Peyer's patch (tissue), 4 donors: ENCODE results near the gene SLC22A23. TPM values are rescaled to one million over a fixed set of nuclear protein-coding genes. Genes with fewer than 3 reads are reported as not detected.

Experiments used
- DNase-seq, 3 donors: peaks; one replicate each; pipeline ENCODE4 v3.0.0-alpha.2; 2017 to 2019
- H3K27ac ChIP-seq, 4 donors: fragments of 200-600 bp; sonication (generic); one replicate each; pipeline ENCODE4 v1.5.1; 2016 to 2019
- H3K27me3 ChIP-seq, 2 donors: fragments of 200-600 bp; sonication (generic); one replicate each; pipeline ENCODE4 v1.5.1; 2019
- H3K36me3 ChIP-seq, 3 donors: fragments of 200-600 bp; sonication (generic); one replicate each; pipeline ENCODE4 v1.5.1; 2016 to 2019
- H3K4me1 ChIP-seq, 4 donors: fragments of 200-600 bp; sonication (generic); one replicate each; pipeline ENCODE4 v1.5.1; 2016 to 2019
- H3K4me3 ChIP-seq, 4 donors: fragments of 200-600 bp; sonication (generic); 1 replicate in 3 of 4; 2 replicates in 1 of 4; pipeline ENCODE4 v1.5.1; 2016 to 2019; ENCODE audit warnings: mild to moderate bottlenecking in 1 of 4
- H3K9me3 ChIP-seq, 4 donors: fragments of 200-600 bp; sonication (generic); one replicate each; pipeline ENCODE4 v1.5.1; 2016 to 2019; ENCODE audit warnings: mild to moderate bottlenecking in 1 of 4
- POLR2A ChIP-seq, 2 donors: fragments of 450-650 bp; IDR thresholded peaks; one replicate each; pipeline ENCODE4 v1.5.1; 2017; ENCODE audit warnings: antibody characterized with exemption in 2 of 2, mild to moderate bottlenecking in 2 of 2, moderate library complexity in 2 of 2
- total RNA-seq, 4 donors: library from RNA; depleted of rRNA; stranded (reverse); fragments of >200 nt; gene quantifications; one replicate each; pipeline ENCODE4 v1.1.0, GENCODE V29; 2016
- TF ChIP-seq, protein P1 (sequence below), 6 experiments: fragments of 450-650 bp in 4 of 6; fragments of 200-600 bp in 2 of 6; sonication (generic) in 1 of 6; IDR thresholded peaks; one replicate each; pipeline ENCODE4 v1.5.1; 2017 to 2019; ENCODE audit warnings: antibody characterized with exemption in 6 of 6, mild to moderate bottlenecking in 3 of 6, moderate library complexity in 1 of 6

Gene SLC22A23
- total RNA-seq, 4 donors from 2014 or later = 22.3 to 145 (median 91.6) TPM

GRCh38 chr6:3391902-3392458 lies 64.9 kb downstream of the SLC22A23 start:
- H3K9me3 ChIP-seq = no peaks in the 10 kb centered on the region
- H3K27ac ChIP-seq = peak overlapping the region in 2 of 4 donors; percentile 29 to 64
- peak in 1 of 3 donors; percentile 39 for DNase-seq
- TF ChIP-seq, protein P1, sequence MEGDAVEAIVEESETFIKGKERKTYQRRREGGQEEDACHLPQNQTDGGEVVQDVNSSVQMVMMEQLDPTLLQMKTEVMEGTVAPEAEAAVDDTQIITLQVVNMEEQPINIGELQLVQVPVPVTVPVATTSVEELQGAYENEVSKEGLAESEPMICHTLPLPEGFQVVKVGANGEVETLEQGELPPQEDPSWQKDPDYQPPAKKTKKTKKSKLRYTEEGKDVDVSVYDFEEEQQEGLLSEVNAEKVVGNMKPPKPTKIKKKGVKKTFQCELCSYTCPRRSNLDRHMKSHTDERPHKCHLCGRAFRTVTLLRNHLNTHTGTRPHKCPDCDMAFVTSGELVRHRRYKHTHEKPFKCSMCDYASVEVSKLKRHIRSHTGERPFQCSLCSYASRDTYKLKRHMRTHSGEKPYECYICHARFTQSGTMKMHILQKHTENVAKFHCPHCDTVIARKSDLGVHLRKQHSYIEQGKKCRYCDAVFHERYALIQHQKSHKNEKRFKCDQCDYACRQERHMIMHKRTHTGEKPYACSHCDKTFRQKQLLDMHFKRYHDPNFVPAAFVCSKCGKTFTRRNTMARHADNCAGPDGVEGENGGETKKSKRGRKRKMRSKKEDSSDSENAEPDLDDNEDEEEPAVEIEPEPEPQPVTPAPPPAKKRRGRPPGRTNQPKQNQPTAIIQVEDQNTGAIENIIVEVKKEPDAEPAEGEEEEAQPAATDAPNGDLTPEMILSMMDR (IDR thresholded peaks at IDR 0.05) = no peak
- TF ChIP-seq POLR2A (IDR thresholded peaks at IDR 0.05) = no peak
- H3K27me3 ChIP-seq = no peaks in the 10 kb centered on the region
- no peaks in the 10 kb centered on the region for H3K36me3 ChIP-seq
- H3K4me1 ChIP-seq = peaks cover 0 to 45% (median 0%) of the 10 kb centered on the region in 4 donors
- no peak overlapping the region for H3K4me3 ChIP-seq

- no peaks in the 10 kb centered on the region for H3K27me3 ChIP-seq
- no peak overlapping the region for H3K4me3 ChIP-seq
- H3K4me1 ChIP-seq = peaks cover 0 to 44% (median 0%) of the 10 kb centered on the region in 4 donors
- H3K27ac ChIP-seq = peak overlapping the region in 3 of 4 donors; percentile 46 to 69 (median 66)
- DNase-seq = peak in 2 of 3 donors; percentile 82 to 84
- H3K36me3 ChIP-seq = no peaks in the 10 kb centered on the region
- H3K9me3 ChIP-seq = no peaks in the 10 kb centered on the region
- no peak for TF ChIP-seq POLR2A (IDR thresholded peaks at IDR 0.05)
- TF ChIP-seq, protein P1 (IDR thresholded peaks at IDR 0.05) = no peak
These were observed 66.2 kb downstream of the SLC22A23 start for GRCh38 chr6:3390698-3391097.

DNA sequence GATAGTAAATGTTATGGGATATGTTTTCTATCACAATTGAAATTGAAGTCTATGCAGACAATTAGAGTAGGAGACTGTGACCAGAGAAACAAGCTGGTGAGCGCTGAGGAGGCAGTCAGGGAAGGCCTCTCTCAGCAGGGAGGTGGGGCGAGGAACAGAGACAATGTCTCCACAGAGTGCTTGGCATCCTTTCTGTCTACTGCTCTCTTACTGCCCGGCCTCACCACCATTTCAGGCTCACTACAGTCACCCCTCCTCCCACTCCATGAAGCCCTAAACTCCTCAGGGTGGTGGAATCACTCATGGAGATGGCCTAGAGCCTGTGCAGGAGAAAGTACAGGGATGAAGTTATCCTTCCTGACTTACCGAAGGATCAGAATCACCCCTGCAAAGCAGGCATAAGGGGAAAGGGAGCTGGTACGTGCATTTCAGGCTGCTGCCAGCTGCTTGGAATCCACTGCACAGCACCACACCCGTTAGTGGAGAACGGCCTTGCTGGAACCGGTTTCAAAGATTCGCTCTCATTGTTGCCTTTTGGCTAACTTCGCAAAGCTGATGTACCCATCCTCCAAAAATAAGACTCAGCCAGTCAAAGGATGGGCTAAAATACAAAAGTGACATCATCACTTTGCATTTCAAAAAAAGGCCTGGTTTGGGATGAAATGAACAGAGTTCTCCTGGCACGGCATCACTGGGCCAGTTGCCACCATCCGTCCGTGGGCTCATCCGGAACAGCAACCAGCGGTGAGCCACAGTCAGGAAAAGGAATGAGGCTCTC lies 67.3 kb downstream of the SLC22A23 start:
- peak in 1 of 3 donors; percentile 42 for DNase-seq
- no peak overlapping the region for H3K4me3 ChIP-seq
- H3K27me3 ChIP-seq = no peaks in the 10 kb centered on the region
- TF ChIP-seq, protein P1 (IDR thresholded peaks at IDR 0.05) = no peak
- no peak for TF ChIP-seq POLR2A (IDR thresholded peaks at IDR 0.05)
- no peaks in the 10 kb centered on the region for H3K9me3 ChIP-seq
- peaks cover 0 to 44% (median 0%) of the 10 kb centered on the region in 4 donors for H3K4me1 ChIP-seq
- H3K36me3 ChIP-seq = no peaks in the 10 kb centered on the region
- H3K27ac ChIP-seq = peak overlapping the region in 3 of 4 donors; percentile 46 to 69 (median 66)

DNA sequence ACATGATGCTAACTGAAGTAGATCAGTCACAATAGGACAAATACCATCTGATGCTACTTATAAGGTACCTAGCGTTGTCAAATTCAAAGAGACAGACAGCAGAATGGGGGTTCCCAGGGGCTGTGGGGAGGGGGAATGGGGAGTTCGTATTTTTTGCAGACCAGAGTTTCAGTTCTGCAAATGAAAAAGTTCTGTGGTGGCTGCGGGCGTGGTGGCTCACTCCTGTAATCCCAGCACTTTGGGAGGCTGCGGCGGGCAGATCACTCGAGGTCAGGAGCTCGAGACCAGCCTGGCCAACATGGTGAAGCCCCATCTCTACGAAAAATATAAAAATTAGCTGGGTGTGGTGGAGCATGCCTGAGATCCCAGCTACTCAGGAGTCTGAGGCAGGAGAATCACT lies 68.1 kb downstream of the SLC22A23 start:
- no peaks in the 10 kb centered on the region for H3K27me3 ChIP-seq
- no peak for TF ChIP-seq POLR2A (IDR thresholded peaks at IDR 0.05)
- TF ChIP-seq, protein P1 (IDR thresholded peaks at IDR 0.05) = no peak
- no peaks in the 10 kb centered on the region for H3K36me3 ChIP-seq
- H3K27ac ChIP-seq = no peak overlapping the region
- no peaks in the 10 kb centered on the region for H3K9me3 ChIP-seq
- H3K4me3 ChIP-seq = no peak overlapping the region
- DNase-seq = peak in 1 of 3 donors; percentile 49
- peaks cover 0 to 49% (median 2%) of the 10 kb centered on the region in 4 donors for H3K4me1 ChIP-seq

GRCh38 chr6:3386374-3386857 lies 70.4 kb downstream of the SLC22A23 start:
- Histone ChIP-seq H3K27me3 (no peaks in the 10 kb centered on the region), H3K4me1 (peaks cover 0 to 39% (median 5%) of the 10 kb centered on the region in 4 donors), H3K9me3 (no peaks in the 10 kb centered on the region), H3K36me3 (no peaks in the 10 kb centered on the region), H3K27ac (peak overlapping the region in 3 of 4 donors; percentile 3 to 89 (median 69)), H3K4me3 (no peak overlapping the region)
- DNase-seq = peak in 1 of 3 donors; percentile 36
- TF ChIP-seq, protein P1 (IDR thresholded peaks at IDR 0.05) = no peak
- TF ChIP-seq POLR2A (IDR thresholded peaks at IDR 0.05) = no peak
